ENCODE results near the gene CALB2. TPM values are rescaled to one million over a fixed set of nuclear protein-coding genes. Genes with fewer than 3 reads are reported as not detected.

CALB2 gene
- total RNA-seq, 1 donor from 2014 or later = 0.64 TPM

GRCh38 chr16:71367241-71367976 is 8.9 kb downstream of the CALB2 start:
- H3K27ac ChIP-seq = no peak overlapping the region
- no peaks in the 10 kb centered on the region for H3K4me1 ChIP-seq
- no peak overlapping the region for H3K4me3 ChIP-seq
- TF ChIP-seq CTCF (IDR thresholded peaks at IDR 0.05) = no peak
- no peaks in the 10 kb centered on the region for H3K36me3 ChIP-seq
- H3K9me3 ChIP-seq = no peaks in the 10 kb centered on the region
- no peaks in the 10 kb centered on the region for H3K27me3 ChIP-seq
- intact Hi-C loops (cut with DNase I) = no loop called here
- DNase-seq (ENCODE audit: low spot score in 2 of 2) = no peak

- intact Hi-C loops (cut with DNase I) = no loop called here
- no peak for DNase-seq (ENCODE audit: low spot score in 2 of 2)
- H3K27me3 ChIP-seq = no peaks in the 10 kb centered on the region
- TF ChIP-seq CTCF (IDR thresholded peaks at IDR 0.05) = no peak
- H3K4me3 ChIP-seq = no peak overlapping the region
- no peak overlapping the region for H3K27ac ChIP-seq
- no peaks in the 10 kb centered on the region for H3K9me3 ChIP-seq
- no peaks in the 10 kb centered on the region for H3K4me1 ChIP-seq
- H3K36me3 ChIP-seq = no peaks in the 10 kb centered on the region
Observed at GRCh38 chr16:71368958-71369357, 10.4 kb downstream of the CALB2 start.

DNA sequence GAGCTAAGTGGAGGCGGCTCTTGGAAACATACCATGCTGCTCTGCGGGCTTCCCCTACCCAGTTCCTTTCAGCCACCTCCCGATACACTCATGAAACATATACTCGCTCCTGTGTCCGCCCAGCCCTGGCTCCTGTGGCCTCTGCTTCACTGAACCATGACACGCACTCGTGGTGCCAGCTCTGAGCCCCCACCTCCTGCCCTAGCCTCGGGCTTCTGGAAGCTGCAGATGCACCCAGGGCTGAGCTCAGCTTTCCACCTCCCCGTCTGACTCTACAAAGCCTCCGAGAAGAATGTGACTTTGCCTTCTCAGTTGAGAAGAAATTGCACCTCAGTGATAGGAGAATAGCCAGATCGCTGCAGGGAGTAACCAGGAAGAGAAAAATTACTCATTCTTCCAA is 11.0 kb downstream of the CALB2 start:
- DNase-seq (ENCODE audit: low spot score in 2 of 2) = no peak
- TF ChIP-seq CTCF (IDR thresholded peaks at IDR 0.05) = no peak

GRCh38 chr16:71371237-71371636 is 12.7 kb downstream of the CALB2 start:
- no peaks in the 10 kb centered on the region for H3K27me3 ChIP-seq
- no peak for DNase-seq (ENCODE audit: low spot score in 2 of 2)

More for the DNA sequence above, 11.0 kb downstream of the CALB2 start:
- Histone ChIP-seq H3K4me1 (no peaks in the 10 kb centered on the region), H3K36me3 (no peaks in the 10 kb centered on the region), H3K27ac (no peak overlapping the region), H3K27me3 (no peaks in the 10 kb centered on the region), H3K9me3 (no peaks in the 10 kb centered on the region), H3K4me3 (no peak overlapping the region)
- intact Hi-C loops (cut with DNase I) = no loop called here

DNA sequence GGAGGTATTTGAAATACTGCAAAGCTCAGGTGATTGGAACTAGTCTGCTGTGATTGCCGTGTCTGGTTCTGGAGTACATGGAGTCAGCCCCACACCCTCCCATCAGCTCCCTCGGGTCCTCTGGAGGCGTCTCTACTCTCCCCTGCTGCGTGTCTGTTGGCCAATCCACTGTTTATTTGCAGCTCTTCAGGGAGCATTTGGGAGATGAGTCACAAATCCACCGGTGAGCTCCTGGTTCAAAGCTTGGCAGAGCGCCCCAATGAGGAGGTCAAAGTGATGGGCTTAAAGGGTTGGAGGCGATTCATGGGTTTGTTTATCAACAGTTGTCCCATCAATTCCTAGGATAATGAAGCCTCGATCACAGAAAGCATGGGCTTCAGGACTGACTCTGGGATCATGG is 14.6 kb downstream of the CALB2 start:
- Histone ChIP-seq H3K36me3 (no peaks in the 10 kb centered on the region), H3K27me3 (no peaks in the 10 kb centered on the region), H3K9me3 (no peaks in the 10 kb centered on the region), H3K4me3 (no peak overlapping the region), H3K4me1 (no peaks in the 10 kb centered on the region), H3K27ac (no peak overlapping the region)
- no peak for DNase-seq (ENCODE audit: low spot score in 2 of 2)
- TF ChIP-seq CTCF (IDR thresholded peaks at IDR 0.05) = no peak
- intact Hi-C loops (cut with DNase I) = no loop called here

More at GRCh38 chr16:71371237-71371636, 12.7 kb downstream of the CALB2 start:
- Histone ChIP-seq H3K36me3 (no peaks in the 10 kb centered on the region), H3K9me3 (no peaks in the 10 kb centered on the region), H3K4me3 (no peak overlapping the region), H3K4me1 (no peaks in the 10 kb centered on the region), H3K27ac (no peak overlapping the region)
- TF ChIP-seq CTCF (IDR thresholded peaks at IDR 0.05) = no peak
- intact Hi-C loops (cut with DNase I) = no loop called here

All from ascending aorta (tissue), 2 donors.